Endometrium (tissue), 2 donors: ENCODE measurements around the gene KCNN3.

Source experiments
- FAIRE-seq: peaks from 2 replicates; lab custom pipeline; 2012; peaks lifted over from hg19 to GRCh38; lab: Jason Lieb, UNC
- donor health status: control.
- donor health status: control.

The KCNN3 gene

DNA sequence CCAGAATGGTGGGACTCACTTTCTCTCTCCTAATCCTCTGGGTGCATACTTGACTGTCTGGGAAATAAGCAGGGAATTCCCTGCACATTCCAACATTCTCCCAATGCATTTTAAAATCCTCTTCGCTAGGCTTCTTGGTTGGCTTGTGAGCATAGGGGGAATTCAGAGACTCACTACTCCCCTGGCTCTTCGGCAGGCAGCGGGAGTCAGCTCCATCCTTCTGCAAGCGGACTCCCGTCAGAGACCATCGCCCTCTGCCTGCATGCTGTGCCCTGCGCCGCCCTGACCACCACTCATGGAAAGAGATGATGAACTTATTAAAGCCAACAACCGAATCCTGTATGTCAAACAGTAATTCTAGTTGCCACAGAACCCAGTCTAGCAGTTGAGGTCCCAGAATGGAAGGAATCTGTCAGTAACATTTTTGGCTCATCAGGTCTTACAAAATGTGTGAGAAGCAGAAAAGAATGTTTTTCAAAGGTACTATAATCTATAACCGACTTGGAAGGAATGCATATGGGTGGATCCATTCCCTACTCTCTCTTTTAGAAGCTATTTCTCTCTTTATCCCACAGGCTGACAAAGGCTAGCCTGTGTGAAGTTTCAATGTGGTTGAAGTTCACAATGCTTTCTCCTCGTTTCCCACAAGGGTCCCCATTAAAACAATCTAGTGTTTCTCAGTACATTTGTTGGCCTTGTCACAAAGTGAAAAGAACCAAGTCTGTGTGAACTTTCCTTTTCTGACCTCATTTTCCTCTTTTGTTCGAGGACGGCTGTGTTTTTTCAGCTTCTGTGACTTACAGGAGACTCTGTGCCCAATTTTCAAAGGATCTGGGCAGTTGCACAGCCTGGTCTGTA, 143.0 kb downstream of the KCNN3 start:
- FAIRE-seq, result no peak

DNA sequence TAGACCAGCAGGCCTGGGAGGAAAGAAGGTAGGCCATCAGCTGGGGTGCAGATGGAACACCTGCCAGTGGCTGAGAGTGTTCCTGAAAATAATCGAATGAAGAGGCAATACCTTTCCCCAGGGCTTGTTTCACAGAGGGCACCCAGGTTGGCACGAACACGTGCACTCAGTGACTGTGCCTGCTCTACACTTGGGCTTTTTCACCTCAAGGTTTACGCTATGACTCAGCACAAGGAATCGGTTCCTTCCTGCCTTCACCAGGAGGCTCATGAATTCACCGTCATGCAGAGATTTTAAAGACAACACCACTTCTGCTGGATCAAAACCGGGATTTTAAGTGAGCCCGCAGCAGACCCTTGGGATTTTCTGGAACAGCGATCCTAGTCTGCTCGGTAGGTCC, 143.6 kb downstream of the KCNN3 start:
- no peak for FAIRE-seq

DNA sequence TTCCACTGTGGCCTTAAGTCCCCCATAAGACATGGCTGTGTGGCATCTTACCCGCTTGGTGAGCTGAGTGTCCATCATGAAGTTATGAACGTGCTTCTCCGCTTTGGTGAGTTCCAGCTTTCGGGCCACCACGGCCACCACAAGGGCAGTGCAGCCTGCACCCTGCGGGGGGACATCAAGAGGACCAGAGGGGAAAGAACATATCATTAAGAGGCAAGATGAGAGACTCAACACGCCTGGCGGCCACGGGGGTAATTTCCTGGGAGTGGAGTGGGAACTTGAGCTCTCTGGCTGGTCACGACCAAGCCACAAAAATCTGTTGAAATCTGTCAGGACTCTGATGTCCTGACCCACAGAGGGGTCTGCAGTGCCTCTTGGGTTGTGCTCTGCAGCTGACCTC, 144.2 kb downstream of the KCNN3 start:
- FAIRE-seq, result no peak

DNA sequence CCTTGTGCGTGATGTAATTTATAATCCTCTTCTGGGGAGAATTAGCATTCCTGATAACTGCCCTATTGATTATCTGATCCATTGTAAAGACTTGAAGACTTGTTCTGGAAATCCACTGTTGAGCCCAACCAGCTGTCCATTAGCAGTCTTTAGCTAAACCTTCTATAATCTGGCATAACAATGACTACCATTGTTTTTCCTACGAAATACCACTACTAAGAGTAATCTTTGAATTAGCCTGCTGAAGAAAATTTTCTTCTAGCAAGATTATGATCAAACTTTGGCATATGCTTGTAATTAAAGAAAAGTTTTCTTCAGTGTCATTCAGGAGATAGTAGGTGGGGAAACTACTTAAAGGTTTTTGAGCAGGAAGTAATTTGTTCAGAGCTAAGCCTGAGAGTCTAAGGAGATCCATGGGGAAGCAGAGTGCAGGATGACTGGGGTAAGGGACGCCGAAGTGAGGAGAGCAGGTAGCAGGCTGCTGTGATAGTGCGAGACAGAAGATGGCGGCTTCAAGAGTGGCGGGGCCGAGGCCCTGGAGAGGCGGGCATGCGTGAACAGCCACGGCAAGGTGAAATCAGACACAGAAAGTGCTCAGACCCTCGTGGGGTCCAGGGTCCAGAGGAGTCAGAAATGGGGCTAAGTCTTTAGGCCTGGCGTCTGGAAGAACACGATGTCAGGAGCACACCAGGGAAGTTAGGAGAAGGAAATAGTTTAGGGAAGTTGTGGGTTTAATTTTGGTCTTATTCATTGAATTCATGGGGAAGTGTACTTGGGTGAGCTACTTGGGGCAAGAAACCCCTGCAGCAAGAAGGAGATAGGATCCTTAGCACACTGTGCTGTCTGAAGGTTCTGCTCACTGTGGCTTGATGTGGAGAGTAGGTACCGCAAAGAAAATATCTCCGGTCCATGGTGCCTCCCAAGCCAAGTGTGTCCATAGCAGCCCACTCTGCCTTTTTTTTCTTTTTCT, 149.5 kb downstream of the KCNN3 start:
- no peak for FAIRE-seq

DNA sequence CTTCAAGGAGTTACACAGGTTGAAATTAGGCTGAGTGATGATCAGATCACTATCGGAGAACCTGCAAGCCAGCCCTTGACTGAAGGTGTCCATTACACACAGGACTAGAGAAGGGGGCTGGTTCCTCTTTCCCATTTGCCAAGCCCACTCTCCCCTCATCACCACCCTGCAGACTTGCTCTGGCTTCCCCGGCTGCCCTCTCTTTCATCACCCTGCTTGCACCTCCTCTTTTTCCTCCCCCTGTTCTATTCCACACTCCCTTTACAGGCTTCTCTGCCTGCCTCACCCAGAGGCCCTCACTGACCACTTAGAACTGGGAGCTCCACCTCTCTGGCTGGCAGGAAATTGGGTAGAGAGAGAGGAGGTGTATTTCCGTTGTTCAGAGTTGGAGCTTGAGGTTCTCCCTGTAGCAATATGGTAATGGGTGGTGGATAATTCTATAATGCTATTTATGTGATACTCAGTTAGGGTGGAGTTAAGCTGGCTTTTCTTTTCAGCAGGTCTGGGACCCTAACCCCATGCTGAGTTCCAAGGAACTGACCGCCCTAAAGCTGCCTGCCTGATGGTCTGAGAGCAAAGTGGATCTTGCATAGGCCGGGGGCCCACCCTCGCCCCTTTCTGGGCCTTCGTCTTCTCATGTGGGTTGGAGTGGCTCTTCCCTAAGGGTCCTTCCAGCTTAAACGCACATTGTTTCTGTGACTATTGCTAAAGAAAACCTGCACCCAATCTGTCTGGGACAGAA, 150.3 kb downstream of the KCNN3 start:
- no peak for FAIRE-seq

DNA sequence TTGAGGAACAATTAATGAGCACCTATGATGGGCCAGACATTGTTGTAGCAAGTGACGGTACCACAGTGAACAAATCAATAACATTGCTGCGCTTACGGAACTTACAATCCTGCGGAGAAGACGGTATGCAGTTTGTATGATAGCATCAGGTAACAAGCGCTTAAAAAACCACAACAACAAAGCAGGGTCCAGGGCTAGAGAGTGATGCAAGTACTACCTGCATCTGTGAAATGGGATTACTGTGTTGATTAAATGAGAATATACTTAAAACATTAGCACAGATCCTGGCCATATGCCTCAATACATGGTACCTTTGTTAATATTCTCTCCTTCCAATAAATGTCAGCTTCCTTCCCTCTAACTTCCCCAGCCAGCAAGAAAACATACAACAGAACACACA, 151.5 kb downstream of the KCNN3 start:
- FAIRE-seq, result no peak

DNA sequence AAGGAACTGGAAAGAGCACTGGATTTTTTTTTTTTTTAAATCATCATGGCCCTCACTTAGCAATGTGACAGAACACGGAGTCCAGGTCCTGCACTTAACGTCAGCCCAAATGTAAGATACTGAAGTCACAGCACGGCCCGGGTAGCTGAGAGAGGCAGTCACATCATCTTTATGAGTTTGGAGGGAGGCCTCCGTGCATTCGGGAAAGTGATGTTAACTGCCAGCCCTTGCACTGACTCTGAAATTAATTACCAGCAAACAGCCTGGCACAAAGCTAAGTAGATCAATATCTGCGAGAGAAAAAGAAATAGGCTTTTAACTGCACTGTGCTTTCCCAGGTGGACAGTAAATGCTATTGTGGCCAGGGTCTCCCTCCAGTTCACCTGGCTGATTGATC, 152.6 kb downstream of the KCNN3 start:
- no peak for FAIRE-seq

DNA sequence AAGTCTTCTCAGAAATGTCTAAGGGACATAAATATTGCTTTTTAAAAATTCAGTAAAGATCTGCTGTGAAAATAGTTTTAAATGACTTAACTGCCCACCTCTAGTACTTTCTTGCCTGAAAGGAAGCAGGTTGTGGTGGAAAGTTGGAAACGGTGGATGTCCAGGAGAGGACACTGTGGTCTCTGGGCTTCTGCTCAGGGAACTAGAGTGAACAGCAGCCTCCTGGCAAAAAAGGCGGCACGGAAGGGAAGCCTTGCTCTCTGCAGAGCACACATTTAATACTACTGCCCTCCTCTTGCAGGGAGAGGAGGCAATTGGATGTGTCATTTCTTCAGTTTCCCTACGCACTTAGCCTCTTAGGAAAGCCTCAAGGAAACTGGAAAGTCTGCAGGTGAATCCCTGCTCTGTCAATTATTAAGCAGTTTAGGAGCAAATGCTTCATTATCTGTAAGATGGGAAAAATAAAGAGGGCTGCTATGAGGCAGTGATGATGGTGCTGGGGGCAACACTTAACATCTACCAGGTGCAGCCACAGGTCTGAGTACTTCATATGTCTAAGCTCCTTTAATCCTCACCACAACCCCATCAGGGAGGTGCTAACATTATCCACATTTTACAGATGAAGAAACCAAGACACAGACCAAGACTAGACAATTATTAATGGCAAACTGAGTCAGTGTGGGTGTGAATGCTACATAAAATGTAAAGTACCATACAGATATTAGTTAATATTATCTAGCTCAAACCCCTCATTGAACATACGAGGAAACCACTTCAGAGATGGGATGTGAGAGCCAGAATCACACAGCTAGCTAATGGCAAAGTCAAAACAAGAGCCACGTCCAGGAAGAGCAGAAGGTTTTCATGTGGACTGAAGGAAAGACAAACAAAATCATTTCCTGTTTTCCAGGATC, 153.2 kb downstream of the KCNN3 start:
- FAIRE-seq, result no peak

DNA sequence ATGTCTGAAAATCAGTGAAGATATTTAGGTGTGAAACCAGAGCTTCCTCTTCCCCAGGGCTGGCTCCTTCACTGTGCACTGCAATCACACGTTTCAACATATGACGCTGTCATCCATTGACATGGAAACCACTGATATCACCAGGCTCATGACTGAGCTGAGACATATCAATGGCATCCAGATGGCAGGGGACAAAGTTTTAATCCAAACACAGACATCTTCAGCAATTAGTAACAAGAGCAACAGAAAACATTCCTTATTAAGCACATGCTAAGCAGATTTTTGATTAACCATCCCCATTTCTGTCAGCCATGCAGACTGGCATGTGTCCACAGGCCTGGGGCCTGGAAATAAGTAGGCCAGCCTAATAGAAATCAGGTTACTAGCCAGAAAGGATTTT, 154.1 kb downstream of the KCNN3 start:
- no peak for FAIRE-seq

DNA sequence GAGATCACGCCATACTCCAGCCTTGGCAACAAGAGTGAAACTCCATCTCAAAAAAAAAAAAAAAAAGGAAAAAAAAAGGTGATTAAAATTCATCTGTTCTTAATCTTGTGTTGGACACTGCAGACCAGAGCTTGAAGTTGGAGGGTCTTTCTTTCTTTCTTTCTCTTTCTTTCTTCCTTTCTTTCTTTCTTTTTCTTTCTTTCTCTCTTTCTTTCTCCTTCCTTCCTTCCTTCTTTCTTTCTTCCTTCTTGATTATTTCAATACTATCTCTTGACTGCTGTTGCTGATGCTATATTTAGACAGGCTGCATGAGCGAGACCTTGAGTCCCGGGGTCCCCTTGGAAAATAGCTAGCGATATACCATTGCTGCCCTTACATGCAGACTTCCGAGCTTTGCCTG, 154.7 kb downstream of the KCNN3 start:
- no peak for FAIRE-seq

DNA sequence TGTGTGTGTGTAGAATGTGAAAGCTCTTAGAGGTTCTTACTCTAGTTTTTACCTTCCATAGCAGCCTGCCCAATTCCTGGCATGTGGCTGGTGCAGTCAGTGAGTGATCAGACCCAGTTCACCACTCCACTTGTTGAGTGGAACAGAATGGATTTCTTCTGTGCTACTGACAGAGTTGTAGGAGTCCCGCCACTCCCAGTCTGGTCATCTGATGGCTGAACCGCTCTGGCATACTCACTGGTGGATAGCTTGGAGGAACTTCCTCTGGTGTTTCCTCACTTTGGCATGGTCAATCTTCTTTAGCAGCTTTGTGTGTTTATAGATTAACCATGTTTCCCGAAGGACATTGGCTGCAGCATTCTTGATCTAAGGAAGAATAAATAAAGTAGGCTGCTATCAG, 155.4 kb downstream of the KCNN3 start:
- FAIRE-seq, result no peak

DNA sequence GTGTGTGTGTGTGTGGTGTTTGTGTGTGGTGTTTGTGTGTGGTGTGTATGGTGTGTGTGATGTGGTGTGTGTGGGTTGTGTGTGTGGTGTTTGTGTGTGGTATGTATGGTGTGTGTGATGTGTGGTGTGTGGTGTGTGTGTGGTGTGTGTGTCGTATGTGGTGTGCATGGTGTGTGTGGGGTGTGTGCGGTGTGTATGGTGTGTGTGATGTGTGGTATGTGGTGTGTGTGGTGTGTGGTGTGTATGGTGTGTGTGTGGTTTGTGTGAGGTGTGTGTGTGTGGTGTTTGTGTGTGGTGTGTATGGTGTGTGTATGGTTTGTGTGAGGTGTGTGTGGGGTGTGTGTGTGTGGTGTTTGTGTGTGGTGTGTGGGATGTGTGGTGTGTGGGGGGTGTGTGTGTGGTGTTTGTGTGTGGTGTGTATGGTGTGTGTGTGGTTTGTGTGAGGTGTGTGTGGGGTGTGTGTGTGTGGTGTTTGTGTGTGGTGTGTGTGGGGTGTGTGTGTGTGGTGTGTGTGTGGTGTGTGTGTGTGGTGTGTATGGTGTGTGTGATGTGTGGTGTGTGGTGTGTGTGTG, 155.9 kb downstream of the KCNN3 start:
- FAIRE-seq, result no peak

DNA sequence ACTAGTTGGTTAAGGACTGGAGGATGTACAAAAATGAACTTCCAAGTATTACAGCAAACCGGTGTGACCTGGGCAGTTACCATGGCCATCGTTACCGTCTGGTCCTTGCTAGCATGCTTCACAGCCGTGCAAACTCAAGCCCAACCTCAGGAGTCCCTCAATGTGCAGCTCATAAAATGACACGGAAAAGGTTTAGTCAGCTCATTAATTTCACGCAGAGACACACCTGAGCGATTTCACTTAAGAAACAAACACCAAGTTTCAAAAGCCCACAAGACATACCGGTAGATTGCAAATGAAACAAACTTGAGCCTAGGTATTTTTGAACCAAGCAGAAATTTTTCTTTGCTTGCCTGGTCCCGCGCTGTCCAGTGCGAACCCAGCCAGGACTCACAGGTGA, 157.1 kb downstream of the KCNN3 start:
- no peak for FAIRE-seq

DNA sequence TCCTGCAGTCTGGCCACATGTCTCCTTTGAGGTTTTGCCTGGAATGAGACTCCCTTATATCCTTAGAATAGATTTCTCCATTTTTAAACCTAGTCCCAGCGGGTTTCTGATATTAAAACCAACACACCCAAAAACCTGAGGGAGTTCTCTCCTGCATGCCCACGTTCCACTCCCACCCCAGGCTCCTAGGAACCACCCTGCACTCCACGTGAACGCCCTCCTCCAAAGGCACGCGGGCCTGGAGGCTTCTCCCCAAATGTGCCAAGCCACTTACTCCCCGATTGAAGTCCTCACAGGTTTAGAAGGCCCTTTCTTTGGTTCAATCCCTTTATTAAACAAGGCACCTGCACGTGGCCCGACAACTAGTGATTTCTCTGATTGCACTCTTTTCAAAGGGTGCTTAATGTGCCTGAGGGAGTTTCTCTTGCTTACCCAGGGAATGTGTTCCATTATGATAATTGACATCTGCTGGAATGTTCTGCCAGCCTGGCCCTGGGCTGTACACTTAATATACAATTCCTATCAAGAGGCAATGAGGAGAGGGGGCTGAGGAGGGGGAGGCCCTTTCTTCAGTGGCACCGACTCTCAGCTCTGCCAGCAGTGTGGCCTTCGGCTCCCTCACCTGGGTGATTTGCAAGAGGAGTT, 157.8 kb downstream of the KCNN3 start:
- FAIRE-seq, result no peak

DNA sequence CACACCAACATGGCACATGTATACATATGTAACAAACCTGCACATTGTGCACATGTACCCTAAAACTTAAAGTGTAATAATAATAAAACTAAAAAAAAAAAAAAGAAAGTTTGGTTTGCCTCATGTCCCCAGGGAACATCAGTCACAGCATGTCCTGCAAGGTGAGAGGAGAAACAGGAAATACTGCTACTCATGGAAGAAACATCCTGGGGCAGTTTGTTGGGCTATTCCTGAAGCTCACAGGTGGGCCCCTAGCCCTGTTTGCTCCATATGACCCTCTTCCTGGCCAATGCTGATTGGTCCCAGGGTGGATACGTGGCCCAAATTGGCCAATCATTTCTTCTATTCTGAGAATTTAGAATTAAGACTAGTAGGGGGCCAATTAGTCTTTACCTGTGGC, 158.7 kb downstream of the KCNN3 start:
- no peak for FAIRE-seq

DNA sequence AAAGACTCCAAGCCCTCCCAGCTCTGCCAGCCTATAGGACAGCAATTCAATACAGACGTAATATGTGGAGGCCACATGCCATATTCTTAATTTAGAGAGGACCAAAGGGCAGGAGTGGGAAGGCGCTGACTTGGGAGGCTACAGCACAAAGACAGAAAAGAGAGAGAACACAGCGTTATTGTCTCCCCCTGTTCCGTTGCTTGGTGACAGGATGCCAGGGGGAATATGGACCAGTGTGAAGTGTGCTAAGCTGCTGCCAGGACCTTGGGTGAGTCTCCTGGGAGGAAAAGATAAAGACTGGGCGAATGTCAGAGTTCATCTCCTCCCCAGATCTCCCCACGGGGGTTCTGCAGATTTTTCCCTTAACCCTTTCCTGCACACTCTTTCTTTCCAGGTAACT, 160.0 kb downstream of the KCNN3 start:
- no peak for FAIRE-seq

DNA sequence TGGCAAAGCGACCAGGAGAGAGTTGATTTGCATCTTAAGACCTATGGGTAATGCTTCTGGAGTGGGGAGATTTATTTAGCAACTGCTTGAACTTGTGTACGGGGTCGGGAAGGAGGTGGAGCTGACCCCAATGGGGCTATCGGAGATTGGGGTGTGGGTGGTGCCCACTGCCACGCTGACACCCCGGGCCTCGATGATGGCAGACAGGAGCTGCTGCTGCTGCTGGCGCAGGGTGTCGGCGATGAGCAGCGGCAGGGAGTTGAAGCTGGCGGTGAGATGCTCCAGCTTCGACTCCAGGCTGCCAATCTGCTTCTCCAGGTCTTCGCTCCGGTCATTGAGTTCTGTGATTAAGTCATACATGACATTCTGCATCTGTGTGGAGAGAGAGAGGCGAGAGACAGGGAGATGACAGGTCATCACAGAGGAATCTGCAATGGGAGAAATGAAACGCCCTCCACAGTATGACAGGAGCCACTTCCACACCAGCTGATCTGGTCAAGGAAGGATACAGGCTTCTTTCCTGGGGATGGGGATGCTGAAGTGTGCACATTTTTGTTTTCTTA, 162.1 kb downstream of the KCNN3 start:
- FAIRE-seq, result no peak

DNA sequence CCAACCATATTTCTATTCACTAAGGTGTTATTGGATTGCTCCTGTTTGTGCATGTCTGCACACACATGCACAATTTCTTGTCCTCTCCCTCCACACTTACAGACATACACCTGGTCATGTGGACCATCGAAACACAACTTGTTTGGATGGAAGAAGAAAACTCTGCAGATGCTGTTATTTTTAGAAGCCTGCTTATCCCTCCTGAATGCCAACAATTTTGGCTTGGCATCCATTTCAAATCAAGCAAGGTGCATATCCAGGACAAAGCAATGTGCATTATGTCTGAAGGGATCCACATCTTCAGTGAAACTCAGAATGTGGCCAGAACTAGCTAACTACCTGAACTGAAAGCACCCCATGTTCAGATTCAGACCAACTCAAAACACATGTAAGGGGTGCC, 163.2 kb downstream of the KCNN3 start:
- no peak for FAIRE-seq

DNA sequence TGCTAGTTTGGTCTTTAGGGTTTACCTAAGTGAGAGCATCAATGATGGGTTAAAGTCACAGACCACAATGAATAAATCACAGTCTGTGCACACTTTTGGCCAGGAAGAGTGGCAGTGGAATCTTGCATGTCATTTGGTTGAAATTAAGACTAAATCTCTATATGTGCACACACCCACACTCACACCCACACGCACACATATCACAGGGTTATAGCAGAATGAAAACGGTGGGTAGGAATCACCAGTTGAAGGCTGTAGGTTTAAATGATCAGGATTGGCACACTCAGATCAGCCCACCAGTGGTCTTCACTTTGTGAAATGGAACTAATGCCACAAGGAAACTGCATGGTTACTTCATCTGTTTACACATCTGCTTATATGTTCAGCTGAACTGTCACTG, 164.5 kb downstream of the KCNN3 start:
- FAIRE-seq, result no peak

DNA sequence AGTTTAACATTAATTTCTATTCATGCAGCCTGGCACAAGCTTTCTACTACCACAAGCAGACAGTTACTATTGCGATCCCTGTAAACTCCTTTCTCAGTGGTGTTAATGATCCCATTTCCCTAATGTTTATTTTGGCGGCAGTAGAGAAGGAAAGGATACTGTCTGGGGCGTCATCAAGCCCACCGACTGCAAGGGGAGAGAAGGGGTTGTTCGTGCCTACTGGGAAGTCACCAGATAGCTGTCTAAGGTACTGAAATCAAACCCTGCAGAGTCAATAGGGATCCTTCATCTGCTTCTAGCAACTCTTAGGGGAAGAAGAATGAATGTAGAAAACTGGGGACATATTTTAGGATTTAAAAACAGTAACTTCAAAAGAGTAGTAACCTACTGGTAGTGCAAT, 166.9 kb downstream of the KCNN3 start:
- no peak for FAIRE-seq
